A549 (cell line): ENCODE data around the gene GRID1. TPM values are rescaled to one million over a fixed set of nuclear protein-coding genes. Genes with fewer than 3 reads are reported as not detected.

Source experiments
- ATAC-seq, 2 experiments: fragments of 200-7000 bp in 1 of 2; fragments of >200 bp in 1 of 2; cut with Nextera tagmentation in 1 of 2; cut with Tn5 transposase in 1 of 2; 3 replicates each; pipeline versions ENCODE4 v1.8.0 to v1.9.1; 2018 to 2020; ENCODE audit warnings: mild to moderate bottlenecking in 1 of 2, moderate library complexity in 1 of 2
- CTCF ChIA-PET: fragments of 300-600 bp; sonication (Branson Sonifier 250); formaldehyde crosslinking; extraction: SDS; loops from one replicate; lab custom pipeline; 2021; ENCODE audit warnings: antibody characterized with exemption, inconsistent platforms; lab: Yijun Ruan, JAX
- POLR2A ChIA-PET: fragments of 350-600 bp; formaldehyde crosslinking; extraction: SDS; loops from one replicate; lab custom pipeline; 2021; ENCODE audit warnings: antibody characterized with exemption, inconsistent platforms; lab: Yijun Ruan, JAX
- DNase-seq, 2 experiments: peaks; one replicate each; pipeline versions ENCODE4 v3.0.0 to v3.0.0-alpha.2; 2011 to 2016; ENCODE audit warnings: low read depth in 1 of 2, low spot score in 1 of 2
- FAIRE-seq: peaks from 2 replicates; lab custom pipeline; 2011; peaks lifted over from hg19 to GRCh38; lab: Jason Lieb, UNC
- H3K27ac ChIP-seq, 2 experiments: fragments of >200 bp; sonication (Bioruptor Twin); formaldehyde crosslinking; 3 replicates each; pipeline ENCODE4 v1.5.1; 2016 to 2017
- H3K4me1 ChIP-seq: fragments of >200 bp; sonication (Bioruptor Twin); formaldehyde crosslinking; 3 replicates; pipeline ENCODE4 v1.6.1; 2016
- H3K4me2 ChIP-seq: fragments of >200 bp; sonication (Bioruptor Twin); formaldehyde crosslinking; 3 replicates; pipeline ENCODE4 v1.6.1; 2016
- H3K4me3 ChIP-seq: fragments of >200 bp; sonication (Bioruptor Twin); formaldehyde crosslinking; 3 replicates; pipeline ENCODE4 v1.5.1; 2016
- H3K9me3 ChIP-seq: fragments of >200 bp; sonication (Bioruptor Twin); formaldehyde crosslinking; 3 replicates; pipeline ENCODE4 v1.6.1; 2016
- BHLHE40 ChIP-seq: IDR thresholded peaks from 2 replicates; pipeline ENCODE4 v1.6.1; 2012; ENCODE audit warnings: low read depth, low read length, inconsistent platforms
- CBX8 ChIP-seq: fragments of 200-600 bp; sonication (generic); IDR thresholded peaks from 2 replicates; pipeline ENCODE4 v1.6.1; 2016
- CHD2 ChIP-seq: fragments of 150-350 bp; IDR thresholded peaks from 2 replicates; pipeline ENCODE4 v1.6.1; 2014; ENCODE audit warnings: low read length; ENCODE audit not compliant: partially characterized antibody
- EHMT2 ChIP-seq: fragments of 200-600 bp; sonication (generic); IDR thresholded peaks from 2 replicates; pipeline ENCODE4 v1.6.1; 2016; ENCODE audit warnings: antibody characterized with exemption, low read depth, mild to moderate bottlenecking, moderate library complexity
- FOSL2 ChIP-seq, 2 experiments: fragments of 450-650 bp in 1 of 2; fragments of >200 bp in 1 of 2; sonication (Bioruptor Twin) in 1 of 2; formaldehyde crosslinking; IDR thresholded peaks; 2 replicates each; pipeline versions ENCODE4 v1.5.0 to v1.6.1; 2016 to 2020; ENCODE audit warnings: mild to moderate bottlenecking in 1 of 2, moderate library complexity in 1 of 2
- FOXS1 ChIP-seq: fragments of 250-450 bp; sonication (Bioruptor Pico); IDR thresholded peaks from 2 replicates; pipeline ENCODE4 v1.5.0; 2020; ENCODE audit warnings: mild to moderate bottlenecking, moderate library complexity
- HDAC2 ChIP-seq: fragments of 200-600 bp; sonication (generic); IDR thresholded peaks from 2 replicates; pipeline ENCODE4 v1.6.1; 2016
- HOXB5 ChIP-seq: fragments of 250-450 bp; sonication (Bioruptor Pico); IDR thresholded peaks from 2 replicates; pipeline ENCODE4 v1.5.0; 2020; ENCODE audit warnings: mild to moderate bottlenecking, moderate library complexity
- MAZ ChIP-seq: fragments of 150-350 bp; IDR thresholded peaks from 2 replicates; pipeline ENCODE4 v1.6.1; 2014; ENCODE audit warnings: antibody characterized with exemption, low read depth, low read length, borderline replicate concordance
- NFE2L2 ChIP-seq: fragments of 150-350 bp; conservative IDR thresholded peaks from 2 replicates; pipeline ENCODE4 v1.6.1; 2014; ENCODE audit warnings: low read length
- NR3C1 ChIP-seq: fragments of >200 bp; sonication (Bioruptor Twin); formaldehyde crosslinking; IDR thresholded peaks from 3 replicates; pipeline ENCODE4 v1.6.1; 2017
- PHF8 ChIP-seq: fragments of 200-600 bp; sonication (generic); IDR thresholded peaks from 2 replicates; pipeline ENCODE4 v1.6.1; 2016; ENCODE audit warnings: low read depth, mild to moderate bottlenecking, antibody characterized with exemption, moderate library complexity, borderline replicate concordance
- RAD21 ChIP-seq, 2 experiments: fragments of >200 bp in 1 of 2; sonication (Bioruptor Twin) in 1 of 2; formaldehyde crosslinking in 1 of 2; IDR thresholded peaks in 1 of 2; conservative IDR thresholded peaks in 1 of 2; 2 replicates in 1 of 2; 3 replicates in 1 of 2; pipeline ENCODE4 v1.6.1; 2012 to 2018; ENCODE audit warnings: inconsistent platforms in 1 of 2
- RNF2 ChIP-seq: fragments of 200-600 bp; sonication (generic); IDR thresholded peaks from 2 replicates; pipeline ENCODE4 v1.6.1; 2016; ENCODE audit warnings: low read depth, mild to moderate bottlenecking, antibody characterized with exemption, moderate library complexity, borderline replicate concordance
- TP53 ChIP-seq: fragments of 250-450 bp; sonication (Bioruptor Pico); IDR thresholded peaks from 2 replicates; pipeline ENCODE4 v1.5.0; 2021; ENCODE audit warnings: mild to moderate bottlenecking, moderate library complexity
- ZFP36 ChIP-seq: fragments of 450-650 bp; IDR thresholded peaks from 2 replicates; pipeline ENCODE4 v1.6.1; 2014; ENCODE audit warnings: borderline replicate concordance; ENCODE audit not compliant: partially characterized antibody
- ZSCAN20 ChIP-seq: fragments of 250-450 bp; sonication (Bioruptor Pico); IDR thresholded peaks from 2 replicates; pipeline ENCODE4 v1.8.0; 2022; ENCODE audit warnings: mild to moderate bottlenecking, moderate library complexity
- WGBS: methylation state at CpG from one replicate; pipeline ENCODE4 v1.1.6; 2017; ENCODE audit errors: missing lambda C conversion rate; 5-methylcytosine and 5-hydroxymethylcytosine counted together
- polyA plus RNA-seq, 4 experiments: library from polyadenylated mRNA; depleted of rRNA in 3 of 4; stranded (reverse); fragments of >200 nt; fragmentation: RNase III in 1 of 4; extraction: RNeasy Plus Mini Kit Qiagen cat#74134 plus additional on column Dnase treatment in 1 of 4; gene quantifications; 2 replicates in 3 of 4; 3 replicates in 1 of 4; pipeline ENCODE4 v1.2.3, GENCODE V29; 2011 to 2017
- TF ChIP-seq, protein P1 (sequence below): fragments of 250-450 bp; sonication (Bioruptor Pico); IDR thresholded peaks from 2 replicates; pipeline ENCODE4 v1.5.0; 2020; ENCODE audit warnings: low read depth, mild to moderate bottlenecking, moderate library complexity
- TF ChIP-seq, protein P2 (sequence below): fragments of >200 bp; sonication (Bioruptor Twin); formaldehyde crosslinking; IDR thresholded peaks from 2 replicates; pipeline ENCODE4 v1.6.1; 2016
- TF ChIP-seq, protein P3 (sequence below): fragments of 250-450 bp; sonication (Bioruptor Pico); IDR thresholded peaks from 2 replicates; pipeline ENCODE4 v1.5.0; 2021; ENCODE audit warnings: mild to moderate bottlenecking, moderate library complexity, borderline replicate concordance
- TF ChIP-seq, protein P4 (sequence below): IDR thresholded peaks from 2 replicates; pipeline ENCODE4 v1.6.1; 2012
- TF ChIP-seq, protein P5 (sequence below): IDR thresholded peaks from 2 replicates; pipeline ENCODE4 v1.6.1; 2012
- TF ChIP-seq, protein P6 (sequence below): fragments of 450-650 bp; IDR thresholded peaks from 2 replicates; pipeline ENCODE4 v1.6.1; 2014; ENCODE audit warnings: antibody characterized with exemption
- TF ChIP-seq, protein P7 (sequence below): fragments of >200 bp; sonication (Bioruptor Twin); formaldehyde crosslinking; IDR thresholded peaks from 3 replicates; pipeline ENCODE4 v1.5.1; 2016
- TF ChIP-seq, protein P8 (sequence below): IDR thresholded peaks from 2 replicates; pipeline ENCODE4 v1.6.1; 2012; ENCODE audit warnings: low read depth, borderline replicate concordance

Gene GRID1
- polyA plus RNA-seq, 2 of the 4 experiments (the other 2 are of a cell fraction), result 0.14 to 0.30 TPM

DNA sequence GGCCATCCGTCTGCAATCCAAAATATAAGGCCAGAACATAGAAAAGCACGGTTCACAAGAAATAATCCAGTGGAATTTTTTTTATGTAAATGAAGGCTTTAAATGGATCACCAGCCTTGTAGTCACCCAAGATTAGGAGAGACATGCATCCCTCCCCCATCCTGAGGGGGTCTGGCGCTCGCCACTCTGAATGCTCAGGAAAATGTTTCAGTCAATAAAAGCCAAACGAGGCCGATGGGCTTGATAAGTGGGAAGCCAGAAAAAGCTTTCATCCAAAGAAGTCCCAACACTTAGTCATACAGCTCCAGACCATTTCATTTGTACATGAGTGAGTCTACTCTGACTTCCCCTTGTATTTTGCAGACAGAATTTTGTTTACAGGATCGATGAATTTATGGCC lies 631.8 kb downstream of the GRID1 start:
- Histone ChIP-seq H3K9me3 (no peaks in the 10 kb centered on the region), H3K4me3 (no peak overlapping the region), H3K4me2 (no peak overlapping the region), H3K27ac (no peak overlapping the region)
- FAIRE-seq (no peak), ATAC-seq (no peak)
- POLR2A ChIA-PET, result no interaction called here
- TF ChIP-seq NFE2L2 (no peak), RAD21 (conservative IDR thresholded peaks at IDR 0.05 in 1 of 2, IDR thresholded peaks at IDR 0.05 in 1 of 2) (no peak), HOXB5 (no peak), BHLHE40 (no peak), NR3C1 (no peak), TP53 (CRISPR knock-in tag) (no peak), RNF2 (no peak)
- TF ChIP-seq, protein P1, sequence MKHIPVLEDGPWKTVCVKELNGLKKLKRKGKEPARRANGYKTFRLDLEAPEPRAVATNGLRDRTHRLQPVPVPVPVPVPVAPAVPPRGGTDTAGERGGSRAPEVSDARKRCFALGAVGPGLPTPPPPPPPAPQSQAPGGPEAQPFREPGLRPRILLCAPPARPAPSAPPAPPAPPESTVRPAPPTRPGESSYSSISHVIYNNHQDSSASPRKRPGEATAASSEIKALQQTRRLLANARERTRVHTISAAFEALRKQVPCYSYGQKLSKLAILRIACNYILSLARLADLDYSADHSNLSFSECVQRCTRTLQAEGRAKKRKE, result no peak
- TF ChIP-seq, protein P2, sequence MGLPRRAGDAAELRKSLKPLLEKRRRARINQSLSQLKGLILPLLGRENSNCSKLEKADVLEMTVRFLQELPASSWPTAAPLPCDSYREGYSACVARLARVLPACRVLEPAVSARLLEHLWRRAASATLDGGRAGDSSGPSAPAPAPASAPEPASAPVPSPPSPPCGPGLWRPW, result no peak
- TF ChIP-seq, protein P3, sequence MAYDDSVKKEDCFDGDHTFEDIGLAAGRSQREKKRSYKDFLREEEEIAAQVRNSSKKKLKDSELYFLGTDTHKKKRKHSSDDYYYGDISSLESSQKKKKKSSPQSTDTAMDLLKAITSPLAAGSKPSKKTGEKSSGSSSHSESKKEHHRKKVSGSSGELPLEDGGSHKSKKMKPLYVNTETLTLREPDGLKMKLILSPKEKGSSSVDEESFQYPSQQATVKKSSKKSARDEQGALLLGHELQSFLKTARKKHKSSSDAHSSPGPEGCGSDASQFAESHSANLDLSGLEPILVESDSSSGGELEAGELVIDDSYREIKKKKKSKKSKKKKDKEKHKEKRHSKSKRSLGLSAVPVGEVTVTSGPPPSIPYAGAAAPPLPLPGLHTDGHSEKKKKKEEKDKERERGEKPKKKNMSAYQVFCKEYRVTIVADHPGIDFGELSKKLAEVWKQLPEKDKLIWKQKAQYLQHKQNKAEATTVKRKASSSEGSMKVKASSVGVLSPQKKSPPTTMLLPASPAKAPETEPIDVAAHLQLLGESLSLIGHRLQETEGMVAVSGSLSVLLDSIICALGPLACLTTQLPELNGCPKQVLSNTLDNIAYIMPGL (CRISPR knock-in tag), result no peak
- TF ChIP-seq, all 56 proteins: peak for 0
- 43% methylated on average over 7 of the region's 7 CpGs for WGBS
- H3K4me1 ChIP-seq, result no peaks in the 10 kb centered on the region
- DNase-seq, result no peak
- CTCF ChIA-PET, result no interaction called here

DNA sequence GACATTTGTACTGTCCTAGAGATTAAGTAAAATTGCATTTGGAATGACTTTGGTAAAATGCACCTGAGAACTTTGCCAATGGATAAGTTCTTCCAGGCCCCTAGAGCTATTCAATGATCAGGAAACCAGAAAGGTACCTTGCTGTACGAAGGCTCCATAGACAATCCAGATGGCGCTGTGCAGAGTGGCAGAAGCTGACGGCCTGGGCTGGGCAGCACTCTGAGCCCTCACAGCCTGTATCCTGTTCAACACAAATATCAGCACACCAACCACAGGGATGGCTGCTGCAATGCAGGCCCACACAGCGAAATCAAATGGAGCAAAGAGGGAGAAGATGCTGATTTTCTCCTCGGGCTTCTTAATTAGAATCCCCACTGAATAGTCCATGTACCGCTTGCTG lies 642.4 kb downstream of the GRID1 start:
- DNase-seq (no peak), ATAC-seq (no peak), FAIRE-seq (no peak)
- WGBS, result 54% methylated on average over 5 of the region's 6 CpGs
- Histone ChIP-seq H3K27ac (no peak overlapping the region), H3K4me2 (no peak overlapping the region), H3K4me1 (no peaks in the 10 kb centered on the region), H3K9me3 (no peaks in the 10 kb centered on the region), H3K4me3 (no peak overlapping the region)
- ChIA-PET POLR2A (no interaction called here), CTCF (interaction anchor here (1.4 kb wide), 1 partner anchor 101 kb away, joined by 3 read pairs; no protein-coding TSS in a partner anchor)
- TF ChIP-seq ZFP36 (no peak), PHF8 (no peak), MAZ (no peak), EHMT2 (no peak), HOXB5 (no peak), FOSL2 (IDR thresholded peaks at IDR 0.05) (no peak), FOSL2 (CRISPR knock-in tag; IDR thresholded peaks at IDR 0.05) (no peak), CHD2 (no peak), FOXS1 (CRISPR knock-in tag) (no peak), RNF2 (no peak), ZSCAN20 (CRISPR knock-in tag) (no peak), NFE2L2 (no peak), HDAC2 (no peak), CBX8 (no peak)
- TF ChIP-seq, protein P4, sequence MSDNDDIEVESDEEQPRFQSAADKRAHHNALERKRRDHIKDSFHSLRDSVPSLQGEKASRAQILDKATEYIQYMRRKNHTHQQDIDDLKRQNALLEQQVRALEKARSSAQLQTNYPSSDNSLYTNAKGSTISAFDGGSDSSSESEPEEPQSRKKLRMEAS, result no peak
- TF ChIP-seq, protein P5, sequence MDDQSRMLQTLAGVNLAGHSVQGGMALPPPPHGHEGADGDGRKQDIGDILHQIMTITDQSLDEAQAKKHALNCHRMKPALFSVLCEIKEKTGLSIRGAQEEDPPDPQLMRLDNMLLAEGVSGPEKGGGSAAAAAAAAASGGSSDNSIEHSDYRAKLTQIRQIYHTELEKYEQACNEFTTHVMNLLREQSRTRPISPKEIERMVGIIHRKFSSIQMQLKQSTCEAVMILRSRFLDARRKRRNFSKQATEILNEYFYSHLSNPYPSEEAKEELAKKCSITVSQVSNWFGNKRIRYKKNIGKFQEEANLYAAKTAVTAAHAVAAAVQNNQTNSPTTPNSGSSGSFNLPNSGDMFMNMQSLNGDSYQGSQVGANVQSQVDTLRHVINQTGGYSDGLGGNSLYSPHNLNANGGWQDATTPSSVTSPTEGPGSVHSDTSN, result no peak
- TF ChIP-seq, protein P6, sequence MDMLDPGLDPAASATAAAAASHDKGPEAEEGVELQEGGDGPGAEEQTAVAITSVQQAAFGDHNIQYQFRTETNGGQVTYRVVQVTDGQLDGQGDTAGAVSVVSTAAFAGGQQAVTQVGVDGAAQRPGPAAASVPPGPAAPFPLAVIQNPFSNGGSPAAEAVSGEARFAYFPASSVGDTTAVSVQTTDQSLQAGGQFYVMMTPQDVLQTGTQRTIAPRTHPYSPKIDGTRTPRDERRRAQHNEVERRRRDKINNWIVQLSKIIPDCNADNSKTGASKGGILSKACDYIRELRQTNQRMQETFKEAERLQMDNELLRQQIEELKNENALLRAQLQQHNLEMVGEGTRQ, result no peak
- TF ChIP-seq, protein P7, sequence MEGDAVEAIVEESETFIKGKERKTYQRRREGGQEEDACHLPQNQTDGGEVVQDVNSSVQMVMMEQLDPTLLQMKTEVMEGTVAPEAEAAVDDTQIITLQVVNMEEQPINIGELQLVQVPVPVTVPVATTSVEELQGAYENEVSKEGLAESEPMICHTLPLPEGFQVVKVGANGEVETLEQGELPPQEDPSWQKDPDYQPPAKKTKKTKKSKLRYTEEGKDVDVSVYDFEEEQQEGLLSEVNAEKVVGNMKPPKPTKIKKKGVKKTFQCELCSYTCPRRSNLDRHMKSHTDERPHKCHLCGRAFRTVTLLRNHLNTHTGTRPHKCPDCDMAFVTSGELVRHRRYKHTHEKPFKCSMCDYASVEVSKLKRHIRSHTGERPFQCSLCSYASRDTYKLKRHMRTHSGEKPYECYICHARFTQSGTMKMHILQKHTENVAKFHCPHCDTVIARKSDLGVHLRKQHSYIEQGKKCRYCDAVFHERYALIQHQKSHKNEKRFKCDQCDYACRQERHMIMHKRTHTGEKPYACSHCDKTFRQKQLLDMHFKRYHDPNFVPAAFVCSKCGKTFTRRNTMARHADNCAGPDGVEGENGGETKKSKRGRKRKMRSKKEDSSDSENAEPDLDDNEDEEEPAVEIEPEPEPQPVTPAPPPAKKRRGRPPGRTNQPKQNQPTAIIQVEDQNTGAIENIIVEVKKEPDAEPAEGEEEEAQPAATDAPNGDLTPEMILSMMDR, result no peak
- TF ChIP-seq, protein P3 (CRISPR knock-in tag), result no peak
- TF ChIP-seq, protein P8, sequence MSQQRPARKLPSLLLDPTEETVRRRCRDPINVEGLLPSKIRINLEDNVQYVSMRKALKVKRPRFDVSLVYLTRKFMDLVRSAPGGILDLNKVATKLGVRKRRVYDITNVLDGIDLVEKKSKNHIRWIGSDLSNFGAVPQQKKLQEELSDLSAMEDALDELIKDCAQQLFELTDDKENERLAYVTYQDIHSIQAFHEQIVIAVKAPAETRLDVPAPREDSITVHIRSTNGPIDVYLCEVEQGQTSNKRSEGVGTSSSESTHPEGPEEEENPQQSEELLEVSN, result no peak
- TF ChIP-seq, protein P1, result no peak
